IPS-18a (cell line): Measurements from ENCODE around the gene EVI5L.

ENCODE experiments used
- H3K27ac ChIP-seq: one replicate; pipeline ENCODE4 v1.5.1; 2013; ENCODE audit warnings: low read length
- H3K27me3 ChIP-seq: one replicate; pipeline ENCODE4 v1.6.1; 2013; ENCODE audit warnings: mild to moderate bottlenecking, low read length; ENCODE audit not compliant: control insufficient read depth, insufficient read depth
- H3K36me3 ChIP-seq: one replicate; pipeline ENCODE4 v1.6.1; 2013; ENCODE audit warnings: low read depth, low read length; ENCODE audit not compliant: control insufficient read depth
- H3K4me1 ChIP-seq: one replicate; pipeline ENCODE4 v1.6.1; 2013; ENCODE audit warnings: low read depth, low read length; ENCODE audit not compliant: control insufficient read depth
- H3K4me3 ChIP-seq: one replicate; pipeline ENCODE4 v1.5.1; 2013; ENCODE audit warnings: low read length
- H3K9ac ChIP-seq: one replicate; pipeline ENCODE4 v1.6.1; 2013; ENCODE audit warnings: mild to moderate bottlenecking, low read length, moderate library complexity
- H3K9me3 ChIP-seq: one replicate; pipeline ENCODE4 v1.6.1; 2013; ENCODE audit warnings: low read depth, low read length; ENCODE audit not compliant: control insufficient read depth

The EVI5L gene

GRCh38 chr19:7829561-7830271 lies at the start of gene EVI5L:
Gene EVI5L (plus strand): TSS chr19:7830218. CDS start chr19:7846543, 16,325 bp downstream.
- Histone ChIP-seq H3K36me3 (no peaks in the 10 kb centered on the region), H3K9me3 (no peaks in the 10 kb centered on the region), H3K9ac (no peak within 1 kb of the TSS), H3K27ac (no peak within 1 kb of the TSS), H3K4me1 (peaks cover 4% of the 10 kb centered on the region), H3K4me3 (peak within 1 kb of the TSS; percentile 66), H3K27me3 (peaks cover 17% of the 10 kb centered on the region)

GRCh38 chr19:7781157-7781556 lies 48.9 kb upstream of the EVI5L start:
- Histone ChIP-seq H3K9me3 (no peaks in the 10 kb centered on the region), H3K36me3 (no peaks in the 10 kb centered on the region), H3K9ac (no peak overlapping the region), H3K27ac (no peak overlapping the region), H3K4me3 (no peak overlapping the region), H3K27me3 (peaks cover 24% of the 10 kb centered on the region), H3K4me1 (no peaks in the 10 kb centered on the region)

- no peaks in the 10 kb centered on the region for H3K36me3 ChIP-seq
- no peak overlapping the region for H3K9ac ChIP-seq
- H3K4me1 ChIP-seq: peaks cover 7% of the 10 kb centered on the region
- H3K27me3 ChIP-seq: peaks cover 52% of the 10 kb centered on the region
- H3K9me3 ChIP-seq: no peaks in the 10 kb centered on the region
- H3K27ac ChIP-seq: no peak overlapping the region
- no peak overlapping the region for H3K4me3 ChIP-seq
These were observed 46.0 kb upstream of the EVI5L start for GRCh38 chr19:7783991-7784423.

- peaks cover 61% of the 10 kb centered on the region for H3K27me3 ChIP-seq
- H3K4me1 ChIP-seq: peaks cover 7% of the 10 kb centered on the region
- no peaks in the 10 kb centered on the region for H3K36me3 ChIP-seq
- H3K9ac ChIP-seq: no peak overlapping the region
- H3K27ac ChIP-seq: no peak overlapping the region
- H3K4me3 ChIP-seq: no peak overlapping the region
- no peaks in the 10 kb centered on the region for H3K9me3 ChIP-seq
These were observed 45.2 kb upstream of the EVI5L start for GRCh38 chr19:7784856-7785255.

GRCh38 chr19:7787141-7787540 lies 42.9 kb upstream of the EVI5L start:
- no peaks in the 10 kb centered on the region for H3K36me3 ChIP-seq
- H3K4me1 ChIP-seq: peaks cover 7% of the 10 kb centered on the region
- no peak overlapping the region for H3K27ac ChIP-seq
- no peaks in the 10 kb centered on the region for H3K9me3 ChIP-seq
- H3K9ac ChIP-seq: no peak overlapping the region
- H3K27me3 ChIP-seq: peaks cover 70% of the 10 kb centered on the region
- peak overlapping the region; percentile 36 for H3K4me3 ChIP-seq

- Histone ChIP-seq H3K27ac (no peak overlapping the region), H3K36me3 (no peaks in the 10 kb centered on the region), H3K27me3 (peaks cover 70% of the 10 kb centered on the region), H3K9ac (no peak overlapping the region), H3K4me3 (peak overlapping the region; percentile 36), H3K9me3 (no peaks in the 10 kb centered on the region), H3K4me1 (peaks cover 7% of the 10 kb centered on the region)
These were observed 42.3 kb upstream of the EVI5L start for GRCh38 chr19:7787602-7788177.

- H3K27ac ChIP-seq: no peak overlapping the region
- no peaks in the 10 kb centered on the region for H3K9me3 ChIP-seq
- H3K36me3 ChIP-seq: no peaks in the 10 kb centered on the region
- H3K4me3 ChIP-seq: peak overlapping the region; percentile 46
- no peak overlapping the region for H3K9ac ChIP-seq
- H3K27me3 ChIP-seq: peaks cover 66% of the 10 kb centered on the region
- H3K4me1 ChIP-seq: peaks cover 7% of the 10 kb centered on the region
These were observed 41.7 kb upstream of the EVI5L start for GRCh38 chr19:7788178-7788932.

GRCh38 chr19:7788933-7789323 lies 41.1 kb upstream of the EVI5L start:
- Histone ChIP-seq H3K9me3 (no peaks in the 10 kb centered on the region), H3K9ac (no peak overlapping the region), H3K27ac (no peak overlapping the region), H3K4me3 (peak overlapping the region; percentile 46), H3K27me3 (peaks cover 60% of the 10 kb centered on the region), H3K36me3 (no peaks in the 10 kb centered on the region), H3K4me1 (peaks cover 7% of the 10 kb centered on the region)

GRCh38 chr19:7789447-7789846 lies 40.6 kb upstream of the EVI5L start:
- Histone ChIP-seq H3K36me3 (no peaks in the 10 kb centered on the region), H3K9me3 (no peaks in the 10 kb centered on the region), H3K9ac (no peak overlapping the region), H3K4me3 (peak overlapping the region; percentile 46), H3K4me1 (peaks cover 7% of the 10 kb centered on the region), H3K27me3 (peaks cover 55% of the 10 kb centered on the region), H3K27ac (no peak overlapping the region)

GRCh38 chr19:7790416-7790815 lies 39.6 kb upstream of the EVI5L start:
- Histone ChIP-seq H3K9ac (no peak overlapping the region), H3K4me3 (no peak overlapping the region), H3K27me3 (peaks cover 50% of the 10 kb centered on the region), H3K9me3 (no peaks in the 10 kb centered on the region), H3K36me3 (no peaks in the 10 kb centered on the region), H3K27ac (no peak overlapping the region), H3K4me1 (peaks cover 7% of the 10 kb centered on the region)

- H3K27me3 ChIP-seq: peaks cover 36% of the 10 kb centered on the region
- H3K36me3 ChIP-seq: no peaks in the 10 kb centered on the region
- H3K4me3 ChIP-seq: no peak overlapping the region
- no peak overlapping the region for H3K9ac ChIP-seq
- no peak overlapping the region for H3K27ac ChIP-seq
- peaks cover 7% of the 10 kb centered on the region for H3K4me1 ChIP-seq
- no peaks in the 10 kb centered on the region for H3K9me3 ChIP-seq
These were observed 37.7 kb upstream of the EVI5L start for GRCh38 chr19:7792281-7792680.
